ENCODE measurements around the gene KRT72. TPM values are rescaled to one million over a fixed set of nuclear protein-coding genes. Genes with fewer than 3 reads are reported as not detected.

Gene KRT72
- total RNA-seq, 3 donors from 2014 or later, result not detected

DNA sequence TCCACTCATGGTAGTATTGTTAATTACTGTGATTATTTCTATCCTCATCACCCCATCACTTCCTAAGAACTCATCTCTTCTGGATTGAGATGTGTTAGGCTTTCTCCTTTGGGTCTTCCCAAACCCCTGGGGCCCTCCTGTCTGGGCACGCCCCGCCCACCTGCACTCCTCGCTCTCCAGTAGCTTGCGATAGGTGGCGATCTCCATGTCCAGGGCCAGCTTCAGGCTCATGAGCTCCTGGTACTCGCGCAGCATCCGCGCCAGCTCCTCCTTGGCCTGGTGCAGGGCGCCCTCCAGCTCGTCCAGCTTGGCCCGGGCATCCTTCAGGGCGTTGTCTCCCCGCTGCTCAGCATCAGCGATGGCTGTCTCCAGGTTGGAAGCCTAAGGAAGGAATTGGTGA, 55.1 kb downstream of the KRT72 start:
- no peak for TF ChIP-seq POLR2A (IDR thresholded peaks at IDR 0.05)
- TF ChIP-seq POLR2AphosphoS5 (IDR thresholded peaks at IDR 0.05), result no peak
- TF ChIP-seq, protein P1, sequence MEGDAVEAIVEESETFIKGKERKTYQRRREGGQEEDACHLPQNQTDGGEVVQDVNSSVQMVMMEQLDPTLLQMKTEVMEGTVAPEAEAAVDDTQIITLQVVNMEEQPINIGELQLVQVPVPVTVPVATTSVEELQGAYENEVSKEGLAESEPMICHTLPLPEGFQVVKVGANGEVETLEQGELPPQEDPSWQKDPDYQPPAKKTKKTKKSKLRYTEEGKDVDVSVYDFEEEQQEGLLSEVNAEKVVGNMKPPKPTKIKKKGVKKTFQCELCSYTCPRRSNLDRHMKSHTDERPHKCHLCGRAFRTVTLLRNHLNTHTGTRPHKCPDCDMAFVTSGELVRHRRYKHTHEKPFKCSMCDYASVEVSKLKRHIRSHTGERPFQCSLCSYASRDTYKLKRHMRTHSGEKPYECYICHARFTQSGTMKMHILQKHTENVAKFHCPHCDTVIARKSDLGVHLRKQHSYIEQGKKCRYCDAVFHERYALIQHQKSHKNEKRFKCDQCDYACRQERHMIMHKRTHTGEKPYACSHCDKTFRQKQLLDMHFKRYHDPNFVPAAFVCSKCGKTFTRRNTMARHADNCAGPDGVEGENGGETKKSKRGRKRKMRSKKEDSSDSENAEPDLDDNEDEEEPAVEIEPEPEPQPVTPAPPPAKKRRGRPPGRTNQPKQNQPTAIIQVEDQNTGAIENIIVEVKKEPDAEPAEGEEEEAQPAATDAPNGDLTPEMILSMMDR (IDR thresholded peaks at IDR 0.05), result no peak

DNA sequence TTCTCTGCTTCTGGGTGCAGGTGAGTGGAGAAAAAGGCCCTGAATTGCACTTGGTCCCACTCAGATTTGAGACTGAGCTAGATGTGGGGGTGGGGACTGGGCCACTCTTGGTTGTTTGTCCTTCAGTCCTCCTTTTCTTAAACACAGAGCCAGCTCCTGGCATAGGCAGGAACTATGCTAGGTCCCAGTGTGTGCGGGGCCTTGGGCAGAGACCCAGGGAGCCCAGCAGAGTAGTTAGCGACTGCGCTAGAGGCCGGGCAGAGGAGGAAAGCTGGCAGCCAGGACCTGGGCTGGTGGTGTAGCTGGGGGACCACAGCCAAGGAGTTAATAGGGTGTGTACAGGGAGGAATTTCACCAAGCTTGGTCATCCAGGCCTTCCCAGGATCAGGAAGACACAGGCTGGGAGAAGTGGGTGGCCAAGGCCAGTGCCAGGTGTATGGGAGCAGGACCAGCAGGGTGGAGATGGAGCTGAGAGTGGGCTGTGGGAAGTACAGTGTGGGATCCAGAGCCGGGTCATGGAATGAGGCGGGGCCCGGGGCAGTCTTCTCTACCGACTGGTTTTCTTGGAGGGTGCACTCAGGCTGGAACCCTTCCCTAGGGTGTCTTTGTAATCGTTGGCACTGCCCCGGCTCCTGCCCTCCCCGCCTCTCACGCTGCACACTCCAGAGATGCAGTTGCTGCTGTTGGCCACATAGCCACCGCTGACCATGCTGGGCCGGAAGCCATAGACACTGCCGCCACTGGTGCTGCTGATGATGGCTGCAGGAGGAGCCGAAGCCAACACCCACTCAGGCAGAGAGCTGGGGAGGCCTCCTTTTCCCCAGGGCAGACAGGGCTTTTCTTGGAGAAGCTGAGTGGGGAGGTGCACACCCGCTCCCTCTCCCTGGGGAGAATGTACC, 57.0 kb downstream of the KRT72 start:
- Histone ChIP-seq H3K9me3 (no peaks in the 10 kb centered on the region), H3K27ac (peak overlapping the region; percentile 43 to 56), H3K36me3 (no peaks in the 10 kb centered on the region), H3K27me3 (no peaks in the 10 kb centered on the region), H3K4me3 (no peak overlapping the region), H3K4me1 (peaks cover 0 to 10% of the 10 kb centered on the region in 2 donors)
- DNase-seq (ENCODE audit: low spot score in 2 of 2), result no peak
- no peak for TF ChIP-seq POLR2A (IDR thresholded peaks at IDR 0.05)
- TF ChIP-seq, protein P1 (IDR thresholded peaks at IDR 0.05), result no peak
- TF ChIP-seq POLR2AphosphoS5 (IDR thresholded peaks at IDR 0.05), result no peak
- intact Hi-C loops (cut with DNase I; ENCODE audit: low total_unique reads), result no loop called here

More for the DNA sequence above, 55.1 kb downstream of the KRT72 start:
- Histone ChIP-seq H3K4me1 (peaks cover 0 to 10% of the 10 kb centered on the region in 2 donors), H3K9me3 (no peaks in the 10 kb centered on the region), H3K27me3 (no peaks in the 10 kb centered on the region), H3K36me3 (no peaks in the 10 kb centered on the region), H3K27ac (no peak overlapping the region), H3K4me3 (no peak overlapping the region)
- intact Hi-C loops (cut with DNase I; ENCODE audit: low total_unique reads), result loop anchor here (5.0 kb wide), 1 partner anchor 886 kb away; no protein-coding TSS in a partner anchor
- DNase-seq (ENCODE audit: low spot score in 2 of 2), result no peak

DNA sequence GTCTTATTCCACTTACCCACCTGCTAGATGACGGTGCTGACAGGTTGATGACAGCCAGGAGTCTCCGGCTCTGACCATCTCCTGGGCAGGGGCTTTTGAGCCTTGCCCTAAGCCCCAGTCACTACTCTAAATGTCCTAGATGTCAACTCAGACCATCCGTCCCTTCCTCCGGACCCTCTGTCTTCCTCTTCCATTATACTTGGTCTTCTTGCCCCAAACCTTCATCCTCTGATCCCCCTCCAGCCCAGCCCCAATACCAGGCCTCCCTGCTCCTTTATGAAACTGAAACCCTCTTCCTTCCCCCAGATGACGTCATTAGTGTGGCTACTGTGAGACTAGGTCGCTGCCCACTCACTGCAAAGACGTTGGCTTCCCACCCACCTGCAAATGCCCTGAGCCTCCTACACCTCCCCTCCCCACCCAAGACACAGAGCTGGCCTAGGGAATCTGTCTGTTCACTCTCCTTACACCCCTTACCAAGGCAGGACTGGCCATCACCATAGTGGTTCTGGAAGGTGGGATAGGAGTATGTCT, 58.4 kb downstream of the KRT72 start:
- Histone ChIP-seq H3K9me3 (no peaks in the 10 kb centered on the region), H3K4me3 (no peak overlapping the region), H3K36me3 (no peaks in the 10 kb centered on the region), H3K27ac (no peak overlapping the region), H3K27me3 (no peaks in the 10 kb centered on the region), H3K4me1 (peaks cover 0 to 10% of the 10 kb centered on the region in 2 donors)
- TF ChIP-seq, protein P1 (IDR thresholded peaks at IDR 0.05), result no peak
- TF ChIP-seq POLR2A (IDR thresholded peaks at IDR 0.05) (no peak), POLR2AphosphoS5 (IDR thresholded peaks at IDR 0.05) (no peak)
- no peak for DNase-seq (ENCODE audit: low spot score in 2 of 2)
- intact Hi-C loops (cut with DNase I; ENCODE audit: low total_unique reads), result no loop called here

DNA sequence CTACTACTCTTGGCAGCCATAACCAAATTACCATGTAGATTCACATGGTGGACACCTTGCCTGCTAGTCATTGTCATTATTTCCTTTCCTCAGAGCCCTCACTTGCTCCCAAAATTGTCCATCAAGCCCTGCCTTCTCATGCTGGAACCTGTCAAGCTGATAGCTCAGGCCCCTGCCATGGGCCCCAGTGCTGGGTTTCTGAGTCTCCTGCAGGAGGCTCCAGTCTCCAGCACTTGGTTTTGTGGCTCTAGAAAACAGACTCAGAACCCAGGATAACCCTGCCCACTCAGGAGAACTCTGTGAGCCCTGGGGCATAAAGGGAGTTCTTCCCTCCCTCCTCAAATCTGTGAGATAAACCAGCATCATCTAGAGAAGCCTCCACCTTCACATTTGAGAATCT, 59.1 kb downstream of the KRT72 start:
- H3K4me1 ChIP-seq, result peaks cover 0 to 10% of the 10 kb centered on the region in 2 donors
- intact Hi-C loops (cut with DNase I; ENCODE audit: low total_unique reads), result no loop called here

More for the DNA sequence above, 59.1 kb downstream of the KRT72 start:
- Histone ChIP-seq H3K9me3 (no peaks in the 10 kb centered on the region), H3K36me3 (no peaks in the 10 kb centered on the region), H3K27ac (no peak overlapping the region), H3K4me3 (no peak overlapping the region), H3K27me3 (no peaks in the 10 kb centered on the region)
- TF ChIP-seq, protein P1 (IDR thresholded peaks at IDR 0.05), result no peak
- TF ChIP-seq POLR2A (IDR thresholded peaks at IDR 0.05) (no peak), POLR2AphosphoS5 (IDR thresholded peaks at IDR 0.05) (no peak)
- no peak for DNase-seq (ENCODE audit: low spot score in 2 of 2)

Measured in breast epithelium (tissue), 4 donors.